ENCODE data around the gene KLF15. TPM values are rescaled to one million over a fixed set of nuclear protein-coding genes. Genes with fewer than 3 reads are reported as not detected.

KLF15 gene
- polyA plus RNA-seq, 1 donor from 2014 or later, result 0.46 TPM

DNA sequence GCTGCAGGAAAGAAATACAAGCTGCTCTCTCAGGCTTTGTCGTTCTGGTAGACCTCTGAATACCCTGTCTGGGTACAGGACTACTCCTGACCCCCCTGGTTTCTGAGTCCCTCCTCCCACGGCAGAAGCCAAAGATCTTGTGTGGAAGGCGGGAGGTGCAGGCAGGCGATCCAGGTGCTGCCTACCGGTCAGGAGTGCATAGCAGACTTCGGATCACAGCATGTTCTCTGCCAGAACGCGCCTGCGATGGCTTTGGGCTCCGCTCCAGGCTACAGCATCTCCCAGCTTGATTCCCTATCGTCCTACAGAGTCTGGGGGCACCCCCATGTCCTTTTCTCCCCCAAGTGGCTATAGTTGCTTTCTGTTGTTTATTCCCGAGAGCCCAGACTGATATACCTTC is 35.0 kb upstream of the KLF15 start:
- H3K27me3 ChIP-seq (ENCODE audit: insufficient read depth, low read depth, low read length), result no peaks in the 10 kb centered on the region
- no peak for TF ChIP-seq RAD21 (conservative IDR thresholded peaks at IDR 0.05)
- no peak for TF ChIP-seq MXI1 (conservative IDR thresholded peaks at IDR 0.05; ENCODE audit: poor library complexity, severe bottlenecking)
- TF ChIP-seq POLR2AphosphoS5 (IDR thresholded peaks at IDR 0.05), result no peak
- no peak for TF ChIP-seq TAF1 (IDR thresholded peaks at IDR 0.05; ENCODE audit: low read depth)
- no peak for TF ChIP-seq SMC3 (conservative IDR thresholded peaks at IDR 0.05; ENCODE audit: poor library complexity)
- TF ChIP-seq EZH2 (IDR thresholded peaks at IDR 0.05; ENCODE audit: borderline replicate concordance, insufficient read depth, low read length, poor library complexity, severe bottlenecking), result no peak
- TF ChIP-seq EP300 (conservative IDR thresholded peaks at IDR 0.05; ENCODE audit: poor library complexity, severe bottlenecking), result no peak
- TF ChIP-seq, protein P1, sequence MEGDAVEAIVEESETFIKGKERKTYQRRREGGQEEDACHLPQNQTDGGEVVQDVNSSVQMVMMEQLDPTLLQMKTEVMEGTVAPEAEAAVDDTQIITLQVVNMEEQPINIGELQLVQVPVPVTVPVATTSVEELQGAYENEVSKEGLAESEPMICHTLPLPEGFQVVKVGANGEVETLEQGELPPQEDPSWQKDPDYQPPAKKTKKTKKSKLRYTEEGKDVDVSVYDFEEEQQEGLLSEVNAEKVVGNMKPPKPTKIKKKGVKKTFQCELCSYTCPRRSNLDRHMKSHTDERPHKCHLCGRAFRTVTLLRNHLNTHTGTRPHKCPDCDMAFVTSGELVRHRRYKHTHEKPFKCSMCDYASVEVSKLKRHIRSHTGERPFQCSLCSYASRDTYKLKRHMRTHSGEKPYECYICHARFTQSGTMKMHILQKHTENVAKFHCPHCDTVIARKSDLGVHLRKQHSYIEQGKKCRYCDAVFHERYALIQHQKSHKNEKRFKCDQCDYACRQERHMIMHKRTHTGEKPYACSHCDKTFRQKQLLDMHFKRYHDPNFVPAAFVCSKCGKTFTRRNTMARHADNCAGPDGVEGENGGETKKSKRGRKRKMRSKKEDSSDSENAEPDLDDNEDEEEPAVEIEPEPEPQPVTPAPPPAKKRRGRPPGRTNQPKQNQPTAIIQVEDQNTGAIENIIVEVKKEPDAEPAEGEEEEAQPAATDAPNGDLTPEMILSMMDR (IDR thresholded peaks at IDR 0.05; ENCODE audit: poor library complexity, severe bottlenecking), result no peak
- TF ChIP-seq, protein P2, sequence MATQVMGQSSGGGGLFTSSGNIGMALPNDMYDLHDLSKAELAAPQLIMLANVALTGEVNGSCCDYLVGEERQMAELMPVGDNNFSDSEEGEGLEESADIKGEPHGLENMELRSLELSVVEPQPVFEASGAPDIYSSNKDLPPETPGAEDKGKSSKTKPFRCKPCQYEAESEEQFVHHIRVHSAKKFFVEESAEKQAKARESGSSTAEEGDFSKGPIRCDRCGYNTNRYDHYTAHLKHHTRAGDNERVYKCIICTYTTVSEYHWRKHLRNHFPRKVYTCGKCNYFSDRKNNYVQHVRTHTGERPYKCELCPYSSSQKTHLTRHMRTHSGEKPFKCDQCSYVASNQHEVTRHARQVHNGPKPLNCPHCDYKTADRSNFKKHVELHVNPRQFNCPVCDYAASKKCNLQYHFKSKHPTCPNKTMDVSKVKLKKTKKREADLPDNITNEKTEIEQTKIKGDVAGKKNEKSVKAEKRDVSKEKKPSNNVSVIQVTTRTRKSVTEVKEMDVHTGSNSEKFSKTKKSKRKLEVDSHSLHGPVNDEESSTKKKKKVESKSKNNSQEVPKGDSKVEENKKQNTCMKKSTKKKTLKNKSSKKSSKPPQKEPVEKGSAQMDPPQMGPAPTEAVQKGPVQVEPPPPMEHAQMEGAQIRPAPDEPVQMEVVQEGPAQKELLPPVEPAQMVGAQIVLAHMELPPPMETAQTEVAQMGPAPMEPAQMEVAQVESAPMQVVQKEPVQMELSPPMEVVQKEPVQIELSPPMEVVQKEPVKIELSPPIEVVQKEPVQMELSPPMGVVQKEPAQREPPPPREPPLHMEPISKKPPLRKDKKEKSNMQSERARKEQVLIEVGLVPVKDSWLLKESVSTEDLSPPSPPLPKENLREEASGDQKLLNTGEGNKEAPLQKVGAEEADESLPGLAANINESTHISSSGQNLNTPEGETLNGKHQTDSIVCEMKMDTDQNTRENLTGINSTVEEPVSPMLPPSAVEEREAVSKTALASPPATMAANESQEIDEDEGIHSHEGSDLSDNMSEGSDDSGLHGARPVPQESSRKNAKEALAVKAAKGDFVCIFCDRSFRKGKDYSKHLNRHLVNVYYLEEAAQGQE (IDR thresholded peaks at IDR 0.05; ENCODE audit: borderline replicate concordance), result no peak
- H3K9me3 ChIP-seq (ENCODE audit: low read length), result no peaks in the 10 kb centered on the region

DNA sequence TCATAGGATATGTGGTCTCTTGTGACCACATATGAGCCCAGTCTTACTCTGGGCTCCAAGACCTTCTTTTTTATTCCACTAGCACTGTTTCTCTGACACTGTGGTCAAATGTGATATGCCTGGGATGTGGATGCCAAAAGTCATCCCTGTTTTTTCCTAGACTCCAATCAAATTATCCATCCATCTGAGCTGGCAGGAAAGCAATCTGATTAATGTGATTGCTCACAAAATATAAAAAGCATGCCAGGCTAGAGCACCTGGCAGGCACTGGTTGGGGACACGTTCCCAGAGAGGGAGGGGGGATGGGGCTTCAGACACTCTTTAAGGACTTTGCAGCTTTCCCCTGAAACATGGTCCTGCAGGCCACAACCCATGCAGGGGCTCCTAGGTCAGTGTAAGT is 34.4 kb upstream of the KLF15 start:
- Histone ChIP-seq H3K9me3 (ENCODE audit: low read length) (no peaks in the 10 kb centered on the region), H4K20me1 (ENCODE audit: insufficient read depth) (no peaks in the 10 kb centered on the region), H3K27me3 (ENCODE audit: insufficient read depth, low read depth, low read length) (no peaks in the 10 kb centered on the region), H3K4me3 (ENCODE audit: low read length) (no peak overlapping the region), H3K79me2 (replicated peaks; ENCODE audit: insufficient read depth, low read length) (no peaks in the 10 kb centered on the region), H3K36me3 (ENCODE audit: insufficient read depth, low read length) (no peaks in the 10 kb centered on the region), H3K9me2 (ENCODE audit: insufficient read depth, low read length) (no peaks in the 10 kb centered on the region), H2AFZ (ENCODE audit: low read depth, low read length) (no peak overlapping the region), H3K9ac (ENCODE audit: low read length) (no peak overlapping the region), H3K4me2 (ENCODE audit: low read length) (no peak overlapping the region), H3F3A (ENCODE audit: insufficient read depth, low read length, poor library complexity, severe bottlenecking) (no peaks in the 10 kb centered on the region), H3K27ac (ENCODE audit: low read length) (no peak overlapping the region)
- TF ChIP-seq EP300 (conservative IDR thresholded peaks at IDR 0.05; ENCODE audit: poor library complexity, severe bottlenecking), result no peak
- TF ChIP-seq EZH2 (IDR thresholded peaks at IDR 0.05; ENCODE audit: borderline replicate concordance, insufficient read depth, low read length, poor library complexity, severe bottlenecking), result no peak
- TF ChIP-seq, protein P2 (IDR thresholded peaks at IDR 0.05; ENCODE audit: borderline replicate concordance), result no peak
- no peak for TF ChIP-seq RAD21 (conservative IDR thresholded peaks at IDR 0.05)
- no peak for TF ChIP-seq MXI1 (conservative IDR thresholded peaks at IDR 0.05; ENCODE audit: poor library complexity, severe bottlenecking)
- TF ChIP-seq, protein P1 (IDR thresholded peaks at IDR 0.05; ENCODE audit: poor library complexity, severe bottlenecking), result no peak
- no peak for TF ChIP-seq POLR2AphosphoS5 (IDR thresholded peaks at IDR 0.05)
- TF ChIP-seq TAF1 (IDR thresholded peaks at IDR 0.05; ENCODE audit: low read depth), result no peak
- no peak for TF ChIP-seq SMC3 (conservative IDR thresholded peaks at IDR 0.05; ENCODE audit: poor library complexity)

More for the DNA sequence above, 35.0 kb upstream of the KLF15 start:
- no peaks in the 10 kb centered on the region for H3K9me2 ChIP-seq (ENCODE audit: insufficient read depth, low read length)
- no peak overlapping the region for H3K27ac ChIP-seq (ENCODE audit: low read length)
- H3K36me3 ChIP-seq (ENCODE audit: insufficient read depth, low read length), result no peaks in the 10 kb centered on the region
- no peak overlapping the region for H3K4me3 ChIP-seq (ENCODE audit: low read length)
- no peaks in the 10 kb centered on the region for H3K79me2 ChIP-seq (replicated peaks; ENCODE audit: insufficient read depth, low read length)
- no peak overlapping the region for H3K4me2 ChIP-seq (ENCODE audit: low read length)
- H3K9ac ChIP-seq (ENCODE audit: low read length), result no peak overlapping the region
- H4K20me1 ChIP-seq (ENCODE audit: insufficient read depth), result no peaks in the 10 kb centered on the region
- no peak overlapping the region for H2AFZ ChIP-seq (ENCODE audit: low read depth, low read length)
- no peaks in the 10 kb centered on the region for H3F3A ChIP-seq (ENCODE audit: insufficient read depth, low read length, poor library complexity, severe bottlenecking)

All from neural cell (in vitro differentiated cells).